Measurements from ENCODE around the gene SERGEF. TPM values are rescaled to one million over a fixed set of nuclear protein-coding genes. Genes with fewer than 3 reads are reported as not detected.

Gene SERGEF
- total RNA-seq, 4 donors from 2014 or later = 62.2 to 116 (median 83.5) TPM

GRCh38 chr11:17774232-17775034 is 238.4 kb downstream of the SERGEF start:
- no peaks in the 10 kb centered on the region for H3K36me3 ChIP-seq
- H3K4me1 ChIP-seq = no peaks in the 10 kb centered on the region
- intact Hi-C loops (cut with DNase I) = no loop called here
- no peak overlapping the region for H3K4me3 ChIP-seq (replicated peaks in 1 of 3)
- DNase-seq = no peak
- H3K27me3 ChIP-seq = no peaks in the 10 kb centered on the region
- TF ChIP-seq POLR2A (IDR thresholded peaks at IDR 0.05) (no peak), CTCF (IDR thresholded peaks at IDR 0.05) (no peak)
- WGBS, 2 donors = 85 to 94% methylated on average over 10 to 11 of the region's 12 CpGs
- H3K27ac ChIP-seq = no peak overlapping the region
- no peaks in the 10 kb centered on the region for H3K9me3 ChIP-seq

- intact Hi-C loops (cut with DNase I) = no loop called here
- WGBS, 2 donors = 97 to 98% methylated on average over 6 of the region's 6 CpGs
- no peak overlapping the region for H3K27ac ChIP-seq
- H3K4me3 ChIP-seq (replicated peaks in 1 of 3) = no peak overlapping the region
- no peaks in the 10 kb centered on the region for H3K27me3 ChIP-seq
- H3K36me3 ChIP-seq = no peaks in the 10 kb centered on the region
- no peak for DNase-seq
- no peaks in the 10 kb centered on the region for H3K4me1 ChIP-seq
- TF ChIP-seq POLR2A (IDR thresholded peaks at IDR 0.05) (no peak), CTCF (IDR thresholded peaks at IDR 0.05) (no peak)
- no peaks in the 10 kb centered on the region for H3K9me3 ChIP-seq
Observed at GRCh38 chr11:17773674-17774073, 239.2 kb downstream of the SERGEF start.

- H3K9me3 ChIP-seq = no peaks in the 10 kb centered on the region
- no peak for DNase-seq
Observed at GRCh38 chr11:17772704-17773600, 239.9 kb downstream of the SERGEF start.

GRCh38 chr11:17771841-17772401 is 240.9 kb downstream of the SERGEF start:
- intact Hi-C loops (cut with DNase I) = no loop called here
- DNase-seq = no peak
- Histone ChIP-seq H3K4me3 (replicated peaks in 1 of 3) (no peak overlapping the region), H3K4me1 (no peaks in the 10 kb centered on the region), H3K9me3 (no peaks in the 10 kb centered on the region), H3K27ac (no peak overlapping the region), H3K27me3 (no peaks in the 10 kb centered on the region), H3K36me3 (no peaks in the 10 kb centered on the region)
- TF ChIP-seq POLR2A (IDR thresholded peaks at IDR 0.05) = no peak
- TF ChIP-seq CTCF (IDR thresholded peaks at IDR 0.05) = no peak
- 95 to 96% methylated on average over 33 to 36 of the region's 37 CpGs for WGBS, 2 donors

More at GRCh38 chr11:17772704-17773600, 239.9 kb downstream of the SERGEF start:
- TF ChIP-seq CTCF (IDR thresholded peaks at IDR 0.05) (no peak), POLR2A (IDR thresholded peaks at IDR 0.05) (no peak)
- Histone ChIP-seq H3K4me3 (replicated peaks in 1 of 3) (no peak overlapping the region), H3K4me1 (no peaks in the 10 kb centered on the region), H3K27ac (no peak overlapping the region), H3K36me3 (no peaks in the 10 kb centered on the region), H3K27me3 (no peaks in the 10 kb centered on the region)
- intact Hi-C loops (cut with DNase I) = no loop called here
- 91 to 94% methylated on average over 28 to 31 of the region's 31 CpGs for WGBS, 2 donors
